Uterus (tissue), 2 donors: ENCODE data around the gene AUTS2.

Experiments used
- POLR2A ChIP-seq, 2 donors: fragments of 450-650 bp; IDR thresholded peaks; one replicate each; pipeline ENCODE4 v1.6.1; 2016; ENCODE audit warnings: antibody characterized with exemption in 2 of 2, mild to moderate bottlenecking in 1 of 2, moderate library complexity in 1 of 2
- TF ChIP-seq, protein P1 (sequence below), 4 experiments: fragments of 200-600 bp in 2 of 4; fragments of 450-650 bp in 2 of 4; sonication (generic) in 2 of 4; IDR thresholded peaks; one replicate each; pipeline ENCODE4 v1.5.1; 2016 to 2019; ENCODE audit warnings: antibody characterized with exemption in 4 of 4, mild to moderate bottlenecking in 2 of 4, moderate library complexity in 1 of 4

GRCh38 chr7:70480927-70481569, 882.8 kb downstream of the AUTS2 start:
- TF ChIP-seq, protein P1, sequence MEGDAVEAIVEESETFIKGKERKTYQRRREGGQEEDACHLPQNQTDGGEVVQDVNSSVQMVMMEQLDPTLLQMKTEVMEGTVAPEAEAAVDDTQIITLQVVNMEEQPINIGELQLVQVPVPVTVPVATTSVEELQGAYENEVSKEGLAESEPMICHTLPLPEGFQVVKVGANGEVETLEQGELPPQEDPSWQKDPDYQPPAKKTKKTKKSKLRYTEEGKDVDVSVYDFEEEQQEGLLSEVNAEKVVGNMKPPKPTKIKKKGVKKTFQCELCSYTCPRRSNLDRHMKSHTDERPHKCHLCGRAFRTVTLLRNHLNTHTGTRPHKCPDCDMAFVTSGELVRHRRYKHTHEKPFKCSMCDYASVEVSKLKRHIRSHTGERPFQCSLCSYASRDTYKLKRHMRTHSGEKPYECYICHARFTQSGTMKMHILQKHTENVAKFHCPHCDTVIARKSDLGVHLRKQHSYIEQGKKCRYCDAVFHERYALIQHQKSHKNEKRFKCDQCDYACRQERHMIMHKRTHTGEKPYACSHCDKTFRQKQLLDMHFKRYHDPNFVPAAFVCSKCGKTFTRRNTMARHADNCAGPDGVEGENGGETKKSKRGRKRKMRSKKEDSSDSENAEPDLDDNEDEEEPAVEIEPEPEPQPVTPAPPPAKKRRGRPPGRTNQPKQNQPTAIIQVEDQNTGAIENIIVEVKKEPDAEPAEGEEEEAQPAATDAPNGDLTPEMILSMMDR (IDR thresholded peaks at IDR 0.05): no peak
- no peak for TF ChIP-seq POLR2A (IDR thresholded peaks at IDR 0.05)
